Measurements from ENCODE around the gene WASHC3. TPM values are rescaled to one million over a fixed set of nuclear protein-coding genes. Genes with fewer than 3 reads are reported as not detected.

The WASHC3 gene
- total RNA-seq, 2 donors from 2014 or later, result 26.8 to 30.6 TPM

- H3K36me3 ChIP-seq, result no peaks in the 10 kb centered on the region
- TF ChIP-seq CTCF (IDR thresholded peaks at IDR 0.05), result no peak
- no peaks in the 10 kb centered on the region for H3K27me3 ChIP-seq
- no peak for DNase-seq
- H3K9ac ChIP-seq (ENCODE audit: low read depth in 2 of 2, low read length in 2 of 2), result no peak overlapping the region
- H3K4me1 ChIP-seq, result no peaks in the 10 kb centered on the region
- no peak overlapping the region for H3K27ac ChIP-seq
- intact Hi-C loops (cut with DNase I), result no loop called here
- no peak overlapping the region for H3K4me3 ChIP-seq
- no peaks in the 10 kb centered on the region for H3K9me3 ChIP-seq
These were observed 2.4 kb downstream of the WASHC3 start for GRCh38 chr12:102059343-102059742.

GRCh38 chr12:102054345-102054744, 7.4 kb downstream of the WASHC3 start:
- no peak for DNase-seq
- H3K4me1 ChIP-seq, result no peaks in the 10 kb centered on the region
- no peaks in the 10 kb centered on the region for H3K36me3 ChIP-seq
- no peak overlapping the region for H3K9ac ChIP-seq (ENCODE audit: low read depth in 2 of 2, low read length in 2 of 2)
- no peaks in the 10 kb centered on the region for H3K9me3 ChIP-seq
- H3K27me3 ChIP-seq, result no peaks in the 10 kb centered on the region
- no peak for TF ChIP-seq CTCF (IDR thresholded peaks at IDR 0.05)
- no peak overlapping the region for H3K27ac ChIP-seq
- H3K4me3 ChIP-seq, result no peak overlapping the region
- intact Hi-C loops (cut with DNase I), result no loop called here

GRCh38 chr12:102053062-102053349, 8.8 kb downstream of the WASHC3 start:
- Histone ChIP-seq H3K4me3 (no peak overlapping the region), H3K36me3 (no peaks in the 10 kb centered on the region), H3K27ac (no peak overlapping the region), H3K9me3 (no peaks in the 10 kb centered on the region), H3K4me1 (no peaks in the 10 kb centered on the region), H3K9ac (ENCODE audit: low read depth in 2 of 2, low read length in 2 of 2) (no peak overlapping the region), H3K27me3 (no peaks in the 10 kb centered on the region)
- intact Hi-C loops (cut with DNase I), result no loop called here
- DNase-seq, result no peak
- TF ChIP-seq CTCF (IDR thresholded peaks at IDR 0.05), result no peak

GRCh38 chr12:102052192-102053061, 9.4 kb downstream of the WASHC3 start:
- no peak for TF ChIP-seq CTCF (IDR thresholded peaks at IDR 0.05)
- no peaks in the 10 kb centered on the region for H3K27me3 ChIP-seq
- no peak overlapping the region for H3K27ac ChIP-seq
- H3K9ac ChIP-seq (ENCODE audit: low read depth in 2 of 2, low read length in 2 of 2), result no peak overlapping the region
- H3K36me3 ChIP-seq, result no peaks in the 10 kb centered on the region
- H3K4me3 ChIP-seq, result no peak overlapping the region
- no peaks in the 10 kb centered on the region for H3K4me1 ChIP-seq
- no peaks in the 10 kb centered on the region for H3K9me3 ChIP-seq
- DNase-seq, result no peak
- intact Hi-C loops (cut with DNase I), result no loop called here

GRCh38 chr12:102051431-102051965, 10.3 kb downstream of the WASHC3 start:
- no peaks in the 10 kb centered on the region for H3K36me3 ChIP-seq
- intact Hi-C loops (cut with DNase I), result no loop called here
- H3K9ac ChIP-seq (ENCODE audit: low read depth in 2 of 2, low read length in 2 of 2), result no peak overlapping the region
- no peak for TF ChIP-seq CTCF (IDR thresholded peaks at IDR 0.05)
- H3K4me1 ChIP-seq, result no peaks in the 10 kb centered on the region
- no peaks in the 10 kb centered on the region for H3K9me3 ChIP-seq
- DNase-seq, result no peak
- H3K27ac ChIP-seq, result no peak overlapping the region
- H3K4me3 ChIP-seq, result no peak overlapping the region
- no peaks in the 10 kb centered on the region for H3K27me3 ChIP-seq
